HCT116 (cell line): Measurements from ENCODE around the gene CYP2A13. TPM values are rescaled to one million over a fixed set of nuclear protein-coding genes. Genes with fewer than 3 reads are reported as not detected.
"Not testable (repeated sequence)": the region's sequence is repeated elsewhere in the genome, so short reads cannot be mapped to it uniquely, and the experiment has no call there.

ENCODE experiments used
- ATAC-seq: fragments of 200-7000 bp; cut with Tn5 transposase; 2 replicates; pipeline ENCODE4 v1.9.1; 2020; ENCODE audit warnings: mild to moderate bottlenecking, moderate library complexity
- BruUV-seq: library from RNA; stranded (reverse); fragments of 400-500 nt; replicated peaks from 2 replicates; lab custom pipeline; 2021; lab: Mats Ljungman, UMichigan
- CTCF ChIA-PET: fragments of 300-600 bp; sonication (Branson Sonifier 250); formaldehyde crosslinking; loops from one replicate; lab custom pipeline; 2021; ENCODE audit warnings: antibody characterized with exemption; lab: Charles Lee
- POLR2A ChIA-PET: fragments of 300-600, 350-600 bp; sonication (Branson Sonifier 250); formaldehyde crosslinking; loops from one replicate; lab custom pipeline; 2021; ENCODE audit warnings: antibody characterized with exemption; lab: Charles Lee
- RAD21 ChIA-PET, 2 experiments: fragments of 300-600 bp; sonication (Branson Sonifier 250); formaldehyde crosslinking; loops; one replicate each; lab custom pipeline; 2023; ENCODE audit warnings: low total read pairs in 2 of 2; ENCODE audit not compliant: uncharacterized antibody in 2 of 2, unreplicated experiment in 2 of 2, low non-redundant PET in 1 of 2; lab: Charles Lee
- DNase-seq: peaks from one replicate; pipeline ENCODE4 v3.0.0-alpha.2; 2010; ENCODE audit warnings: low read depth, low spot score
- H2AFZ ChIP-seq: fragments of 200-600 bp; shearing (Covaris generic), sonication (generic); 2 replicates; pipeline ENCODE4 v1.6.1; 2017; ENCODE audit warnings: low read depth, mixed run types, mixed read lengths, antibody characterized with exemption, low read length; ENCODE audit not compliant: poor library complexity, severe bottlenecking
- H3K27ac ChIP-seq: 2 replicates; pipeline ENCODE4 v1.5.1; 2012; ENCODE audit warnings: low read depth, low read length
- H3K27me3 ChIP-seq: fragments of 200-600 bp; sonication (generic); 2 replicates; pipeline ENCODE4 v1.6.1; 2016; ENCODE audit warnings: mixed run types, low read length, mixed read lengths; ENCODE audit not compliant: insufficient read depth
- H3K36me3 ChIP-seq, 2 experiments: fragments of 200-500 bp in 1 of 2; fragments of 200-600 bp in 1 of 2; sonication (Bioruptor generic) in 1 of 2; sonication (generic) in 1 of 2; 2 replicates each; pipeline versions ENCODE4 v1.5.1 to v1.6.1; 2014 to 2016; ENCODE audit warnings: low read length in 2 of 2, inconsistent platforms in 1 of 2, mixed read lengths in 1 of 2, mixed run types in 1 of 2; ENCODE audit not compliant: insufficient read depth in 2 of 2, control insufficient read depth in 1 of 2
- H3K4me1 ChIP-seq, 2 experiments: fragments of 200-600 bp in 1 of 2; sonication (generic) in 1 of 2; 2 replicates each; pipeline versions ENCODE4 v1.5.1 to v1.6.1; 2012 to 2017; ENCODE audit warnings: low read length in 2 of 2, inconsistent platforms in 1 of 2, mild to moderate bottlenecking in 1 of 2, mixed read lengths in 1 of 2, mixed run types in 1 of 2, moderate library complexity in 1 of 2; ENCODE audit not compliant: insufficient read depth in 2 of 2, control insufficient read depth in 1 of 2
- H3K4me2 ChIP-seq: fragments of 200-600 bp; sonication (generic); 2 replicates; pipeline ENCODE4 v1.6.1; 2017; ENCODE audit warnings: mixed run types, low read length, mixed read lengths
- H3K4me3 ChIP-seq, 2 experiments: fragments of 200-600 bp in 1 of 2; sonication (generic) in 1 of 2; replicated peaks in 1 of 2; 2 replicates each; pipeline ENCODE4 v1.5.1; 2011 to 2016; ENCODE audit warnings: low read length in 2 of 2, control low read depth in 1 of 2, low read depth in 1 of 2, mild to moderate bottlenecking in 1 of 2, mixed read lengths in 1 of 2, mixed run types in 1 of 2
- H3K79me2 ChIP-seq: fragments of 200-600 bp; sonication (generic); 2 replicates; pipeline ENCODE4 v1.6.1; 2017; ENCODE audit warnings: mild to moderate bottlenecking, mixed run types, low read length, moderate library complexity, mixed read lengths; ENCODE audit not compliant: insufficient read depth
- H3K9ac ChIP-seq: fragments of 200-600 bp; sonication (generic); 2 replicates; pipeline ENCODE4 v1.6.1; 2016; ENCODE audit warnings: low read length, mixed read lengths
- H3K9me2 ChIP-seq: fragments of 200-600 bp; sonication (generic), shearing (Covaris generic); 2 replicates; pipeline ENCODE4 v1.6.1; 2017; ENCODE audit warnings: mixed run types, mild to moderate bottlenecking, moderate library complexity; ENCODE audit not compliant: insufficient read depth
- H3K9me3 ChIP-seq, 2 experiments: fragments of 200-500 bp in 1 of 2; fragments of 200-600 bp in 1 of 2; sonication (Bioruptor generic) in 1 of 2; sonication (generic) in 1 of 2; 2 replicates each; pipeline ENCODE4 v1.6.1; 2014 to 2017; ENCODE audit warnings: low read length in 2 of 2, mixed read lengths in 2 of 2, inconsistent platforms in 1 of 2, low read depth in 1 of 2, mild to moderate bottlenecking in 1 of 2, mixed run types in 1 of 2, moderate library complexity in 1 of 2; ENCODE audit not compliant: control insufficient read depth in 1 of 2, insufficient read depth in 1 of 2
- H4K20me1 ChIP-seq: fragments of 200-600 bp; sonication (generic), shearing (Covaris generic); 2 replicates; pipeline ENCODE4 v1.6.1; 2017; ENCODE audit warnings: mixed run types, mild to moderate bottlenecking, moderate library complexity; ENCODE audit not compliant: insufficient read depth
- SIN3A ChIP-seq: IDR thresholded peaks from 2 replicates; pipeline ENCODE4 v1.6.1; 2012; ENCODE audit warnings: low read depth
- SP1 ChIP-seq: IDR thresholded peaks from 2 replicates; pipeline ENCODE4 v1.6.1; 2012; ENCODE audit warnings: low read depth
- SRF ChIP-seq: IDR thresholded peaks from 2 replicates; pipeline ENCODE4 v1.6.1; 2012; ENCODE audit warnings: low read depth
- YY1 ChIP-seq: IDR thresholded peaks from 2 replicates; pipeline ENCODE4 v1.6.1; 2011; ENCODE audit warnings: low read length, low read depth, moderate library complexity, mild to moderate bottlenecking; ENCODE audit not compliant: insufficient replicate concordance; ENCODE audit errors: extremely low read depth
- intact Hi-C: fragments of 100-400 bp; cut with micrococcal nuclease; formaldehyde crosslinking; loops from 2 replicates; pipeline ENCODE4 v1.10.0; 2022
- total RNA-seq: library from RNA; stranded (reverse); gene quantifications from one replicate; pipeline ENCODE4 v1.2.1, GENCODE V29; 2021; ENCODE audit not compliant: unreplicated experiment

CYP2A13 gene
- total RNA-seq, 1 experiment from 2014 or later: not detected

DNA sequence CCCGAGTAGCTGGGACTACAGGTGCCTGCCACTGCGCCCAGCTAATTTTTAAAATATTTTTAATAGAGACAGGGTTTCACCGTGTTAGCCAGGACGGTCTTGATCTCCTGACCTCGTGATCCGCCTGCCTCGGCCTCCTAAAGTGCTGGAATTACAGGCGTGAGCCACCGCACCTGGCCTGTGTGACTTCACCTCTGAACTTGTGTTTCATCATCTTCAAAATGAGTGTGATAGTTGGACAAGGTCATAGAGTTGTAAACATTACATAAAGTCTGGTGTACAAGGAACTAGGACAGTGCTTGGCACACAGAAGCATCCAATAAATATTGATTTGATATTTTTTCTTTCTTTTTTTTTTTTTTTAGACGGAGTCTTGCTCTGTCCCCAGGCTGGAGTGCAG lies 34.9 kb upstream of the CYP2A13 start:
- H3K4me3 ChIP-seq, H3K4me2 ChIP-seq, H2AFZ ChIP-seq, H3K4me1 ChIP-seq, CTCF ChIA-PET, H4K20me1 ChIP-seq, H3K27ac ChIP-seq, H3K9me3 ChIP-seq, H3K79me2 ChIP-seq, ATAC-seq, intact Hi-C loops, H3K9ac ChIP-seq, H3K36me3 ChIP-seq, POLR2A ChIA-PET, DNase-seq, BruUV-seq, RAD21 ChIA-PET, H3K9me2 ChIP-seq: not testable (repeated sequence)
- H3K27me3 ChIP-seq: peaks cover 28% of the 10 kb centered on the region

DNA sequence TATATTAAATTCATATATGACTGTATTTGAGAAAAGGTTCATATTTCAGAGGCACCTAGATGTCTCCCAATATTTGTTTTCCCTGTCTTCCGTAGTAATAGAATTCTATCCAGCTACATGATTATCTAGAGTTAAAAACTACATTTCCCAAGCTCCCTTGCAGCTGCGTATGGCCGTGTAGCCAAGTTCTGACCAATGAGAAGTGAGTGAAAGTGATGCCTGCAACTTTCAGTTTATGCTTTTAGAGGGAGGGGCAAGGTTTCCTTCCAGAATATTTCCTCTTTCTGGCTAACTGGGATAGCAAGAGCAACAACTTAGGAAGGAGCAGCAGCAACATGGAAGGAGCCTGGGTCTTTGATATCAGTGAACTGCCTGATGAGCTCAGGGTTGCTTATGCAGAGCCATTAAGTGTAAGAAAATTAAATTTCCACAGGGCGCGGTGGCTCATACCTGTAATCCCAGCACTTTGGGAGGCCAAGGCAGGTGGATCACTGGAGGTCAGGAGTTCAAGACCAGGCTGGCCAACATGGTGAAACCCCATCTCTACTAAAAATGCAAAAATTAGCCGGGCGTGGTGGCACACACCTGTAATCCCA lies 23.2 kb upstream of the CYP2A13 start:
- no peaks in the 10 kb centered on the region for H3K36me3 ChIP-seq
- RAD21 ChIA-PET: interaction anchor here in 1 of 2 experiments (0.5 kb wide), 1 partner anchor 124 kb away, joined by 7 read pairs; no protein-coding TSS in a partner anchor
- ATAC-seq (peak; percentile 98), DNase-seq (peak; percentile 61)
- H2AFZ ChIP-seq: peak overlapping the region; percentile 72
- no peaks in the 10 kb centered on the region for H3K9me2 ChIP-seq
- no peak overlapping the region for H3K4me3 ChIP-seq
- H3K4me2 ChIP-seq: peak overlapping the region; percentile 53
- BruUV-seq: no TSS peak
- peak; percentile 67 for TF ChIP-seq YY1
- TF ChIP-seq SIN3A: no peak
- TF ChIP-seq SRF: no peak
- peak; percentile 87 for TF ChIP-seq SP1
- peaks cover 0 to 4% of the 10 kb centered on the region in 2 experiments; a peak in 1 of 4 replicates for H3K4me1 ChIP-seq
- no peak overlapping the region for H3K27ac ChIP-seq
- POLR2A ChIA-PET: no interaction called here
- intact Hi-C loops: no loop called here
- no peaks in the 10 kb centered on the region for H3K79me2 ChIP-seq
- peaks cover 34% of the 10 kb centered on the region for H3K27me3 ChIP-seq
- no peak overlapping the region for H3K9ac ChIP-seq
- CTCF ChIA-PET: interaction anchor here (0.6 to 1.3 kb wide), 5 partner anchors 62 to 505 kb away, joined by 3 to 4 read pairs (median 3); no protein-coding TSS in a partner anchor
- no peaks in the 10 kb centered on the region for H3K9me3 ChIP-seq
- no peaks in the 10 kb centered on the region for H4K20me1 ChIP-seq
